A549 (cell line): Measurements from ENCODE around the gene TMCC2. TPM values are rescaled to one million over a fixed set of nuclear protein-coding genes. Genes with fewer than 3 reads are reported as not detected.
A peak's percentile ranks its signal among the peaks of the same experiment; 100 is the strongest.

Experiments
- ATAC-seq, 2 experiments: fragments of 200-7000 bp in 1 of 2; fragments of >200 bp in 1 of 2; cut with Nextera tagmentation in 1 of 2; cut with Tn5 transposase in 1 of 2; 3 replicates each; pipeline versions ENCODE4 v1.8.0 to v1.9.1; 2018 to 2020; ENCODE audit warnings: mild to moderate bottlenecking in 1 of 2, moderate library complexity in 1 of 2
- CTCF ChIA-PET: fragments of 300-600 bp; sonication (Branson Sonifier 250); formaldehyde crosslinking; extraction: SDS; loops from one replicate; lab custom pipeline; 2021; ENCODE audit warnings: antibody characterized with exemption, inconsistent platforms; lab: Yijun Ruan, JAX
- POLR2A ChIA-PET: fragments of 350-600 bp; formaldehyde crosslinking; extraction: SDS; loops from one replicate; lab custom pipeline; 2021; ENCODE audit warnings: antibody characterized with exemption, inconsistent platforms; lab: Yijun Ruan, JAX
- DNase-seq, 2 experiments: peaks; one replicate each; pipeline versions ENCODE4 v3.0.0 to v3.0.0-alpha.2; 2011 to 2016; ENCODE audit warnings: low read depth in 1 of 2, low spot score in 1 of 2
- FAIRE-seq: peaks from 2 replicates; lab custom pipeline; 2011; peaks lifted over from hg19 to GRCh38; lab: Jason Lieb, UNC
- H3K27ac ChIP-seq, 2 experiments: fragments of >200 bp; sonication (Bioruptor Twin); formaldehyde crosslinking; 3 replicates each; pipeline ENCODE4 v1.5.1; 2016 to 2017
- H3K4me1 ChIP-seq: fragments of >200 bp; sonication (Bioruptor Twin); formaldehyde crosslinking; 3 replicates; pipeline ENCODE4 v1.6.1; 2016
- H3K4me2 ChIP-seq: fragments of >200 bp; sonication (Bioruptor Twin); formaldehyde crosslinking; 3 replicates; pipeline ENCODE4 v1.6.1; 2016
- H3K4me3 ChIP-seq: fragments of >200 bp; sonication (Bioruptor Twin); formaldehyde crosslinking; 3 replicates; pipeline ENCODE4 v1.5.1; 2016
- H3K9me3 ChIP-seq: fragments of >200 bp; sonication (Bioruptor Twin); formaldehyde crosslinking; 3 replicates; pipeline ENCODE4 v1.6.1; 2016
- CBX2 ChIP-seq: fragments of 200-600 bp; sonication (generic); IDR thresholded peaks from 2 replicates; pipeline ENCODE4 v1.6.1; 2016; ENCODE audit warnings: low read depth, mild to moderate bottlenecking, borderline replicate concordance
- CHD2 ChIP-seq: fragments of 150-350 bp; IDR thresholded peaks from 2 replicates; pipeline ENCODE4 v1.6.1; 2014; ENCODE audit warnings: low read length; ENCODE audit not compliant: partially characterized antibody
- CHD4 ChIP-seq: fragments of 200-600 bp; sonication (generic); IDR thresholded peaks from 2 replicates; pipeline ENCODE4 v1.6.1; 2016; ENCODE audit warnings: antibody characterized with exemption, mild to moderate bottlenecking, borderline replicate concordance
- EHMT2 ChIP-seq: fragments of 200-600 bp; sonication (generic); IDR thresholded peaks from 2 replicates; pipeline ENCODE4 v1.6.1; 2016; ENCODE audit warnings: antibody characterized with exemption, low read depth, mild to moderate bottlenecking, moderate library complexity
- GATA3 ChIP-seq: IDR thresholded peaks from 2 replicates; pipeline ENCODE4 v1.6.1; 2012; ENCODE audit warnings: borderline replicate concordance
- HOXB13 ChIP-seq: fragments of 250-450 bp; sonication (Bioruptor Pico); IDR thresholded peaks from 2 replicates; pipeline ENCODE4 v1.5.0; 2020; ENCODE audit warnings: low read depth, mild to moderate bottlenecking, moderate library complexity
- NFE2L2 ChIP-seq: fragments of 150-350 bp; conservative IDR thresholded peaks from 2 replicates; pipeline ENCODE4 v1.6.1; 2014; ENCODE audit warnings: low read length
- POLR2A ChIP-seq: IDR thresholded peaks from 2 replicates; pipeline ENCODE4 v1.6.1; 2012; ENCODE audit warnings: mild to moderate bottlenecking, low read length
- WGBS: methylation state at CpG from one replicate; pipeline ENCODE4 v1.1.6; 2017; ENCODE audit errors: missing lambda C conversion rate; 5-methylcytosine and 5-hydroxymethylcytosine counted together
- polyA plus RNA-seq, 4 experiments: library from polyadenylated mRNA; depleted of rRNA in 3 of 4; stranded (reverse); fragments of >200 nt; fragmentation: RNase III in 1 of 4; extraction: RNeasy Plus Mini Kit Qiagen cat#74134 plus additional on column Dnase treatment in 1 of 4; gene quantifications; 2 replicates in 3 of 4; 3 replicates in 1 of 4; pipeline ENCODE4 v1.2.3, GENCODE V29; 2011 to 2017
- TF ChIP-seq, protein P1 (sequence below): fragments of 250-450 bp; sonication (Bioruptor Pico); IDR thresholded peaks from 2 replicates; pipeline ENCODE4 v1.5.0; 2021; ENCODE audit warnings: mild to moderate bottlenecking, moderate library complexity, borderline replicate concordance
- TF ChIP-seq, protein P2 (sequence below): fragments of 250-450 bp; sonication (Bioruptor Pico); IDR thresholded peaks from 2 replicates; pipeline ENCODE4 v1.5.0; 2020; ENCODE audit warnings: low read depth, mild to moderate bottlenecking, moderate library complexity
- TF ChIP-seq, protein P3 (sequence below): IDR thresholded peaks from 2 replicates; pipeline ENCODE4 v1.6.1; 2012; ENCODE audit warnings: low read depth, borderline replicate concordance
- TF ChIP-seq, protein P4 (sequence below): IDR thresholded peaks from 2 replicates; pipeline ENCODE4 v1.6.1; 2012

TMCC2 gene
- polyA plus RNA-seq, 2 of the 4 experiments (the other 2 are of a cell fraction) = 1.7 to 3.2 TPM

GRCh38 chr1:205267306-205267902 lies 39.7 kb downstream of the TMCC2 start:
- TF ChIP-seq, protein P1, sequence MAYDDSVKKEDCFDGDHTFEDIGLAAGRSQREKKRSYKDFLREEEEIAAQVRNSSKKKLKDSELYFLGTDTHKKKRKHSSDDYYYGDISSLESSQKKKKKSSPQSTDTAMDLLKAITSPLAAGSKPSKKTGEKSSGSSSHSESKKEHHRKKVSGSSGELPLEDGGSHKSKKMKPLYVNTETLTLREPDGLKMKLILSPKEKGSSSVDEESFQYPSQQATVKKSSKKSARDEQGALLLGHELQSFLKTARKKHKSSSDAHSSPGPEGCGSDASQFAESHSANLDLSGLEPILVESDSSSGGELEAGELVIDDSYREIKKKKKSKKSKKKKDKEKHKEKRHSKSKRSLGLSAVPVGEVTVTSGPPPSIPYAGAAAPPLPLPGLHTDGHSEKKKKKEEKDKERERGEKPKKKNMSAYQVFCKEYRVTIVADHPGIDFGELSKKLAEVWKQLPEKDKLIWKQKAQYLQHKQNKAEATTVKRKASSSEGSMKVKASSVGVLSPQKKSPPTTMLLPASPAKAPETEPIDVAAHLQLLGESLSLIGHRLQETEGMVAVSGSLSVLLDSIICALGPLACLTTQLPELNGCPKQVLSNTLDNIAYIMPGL (CRISPR knock-in tag) = no peak
- TF ChIP-seq EHMT2 (no peak), GATA3 (no peak)
- Histone ChIP-seq H3K27ac (peak overlapping the region in 1 of 2 experiments; percentile 34; a peak in 1 of 6 replicates), H3K4me1 (peaks cover 26% of the 10 kb centered on the region), H3K9me3 (no peaks in the 10 kb centered on the region), H3K4me2 (no peak overlapping the region), H3K4me3 (no peak overlapping the region)
- no peak for ATAC-seq
- CTCF ChIA-PET = interaction anchor here (2.4 to 89.2 kb wide), 3 partner anchors 28 to 219 kb away, joined by 8 to 3627 read pairs (median 1139); partner anchors contain the start of genes KLHDC8A, NUAK2 and TMCC2
- POLR2A ChIA-PET = no interaction called here
- no peak for FAIRE-seq
- WGBS = 96% methylated on average over 8 of the region's 8 CpGs
- DNase-seq = no peak

- Histone ChIP-seq H3K4me1 (peaks cover 39% of the 10 kb centered on the region), H3K27ac (no peak overlapping the region), H3K4me3 (no peak overlapping the region), H3K4me2 (no peak overlapping the region), H3K9me3 (no peaks in the 10 kb centered on the region)
- ATAC-seq (no peak), DNase-seq (no peak), FAIRE-seq (no peak)
- TF ChIP-seq, protein P2, sequence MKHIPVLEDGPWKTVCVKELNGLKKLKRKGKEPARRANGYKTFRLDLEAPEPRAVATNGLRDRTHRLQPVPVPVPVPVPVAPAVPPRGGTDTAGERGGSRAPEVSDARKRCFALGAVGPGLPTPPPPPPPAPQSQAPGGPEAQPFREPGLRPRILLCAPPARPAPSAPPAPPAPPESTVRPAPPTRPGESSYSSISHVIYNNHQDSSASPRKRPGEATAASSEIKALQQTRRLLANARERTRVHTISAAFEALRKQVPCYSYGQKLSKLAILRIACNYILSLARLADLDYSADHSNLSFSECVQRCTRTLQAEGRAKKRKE = no peak
- TF ChIP-seq POLR2A (no peak), HOXB13 (CRISPR knock-in tag) (no peak), CHD2 (no peak)
- TF ChIP-seq, protein P3, sequence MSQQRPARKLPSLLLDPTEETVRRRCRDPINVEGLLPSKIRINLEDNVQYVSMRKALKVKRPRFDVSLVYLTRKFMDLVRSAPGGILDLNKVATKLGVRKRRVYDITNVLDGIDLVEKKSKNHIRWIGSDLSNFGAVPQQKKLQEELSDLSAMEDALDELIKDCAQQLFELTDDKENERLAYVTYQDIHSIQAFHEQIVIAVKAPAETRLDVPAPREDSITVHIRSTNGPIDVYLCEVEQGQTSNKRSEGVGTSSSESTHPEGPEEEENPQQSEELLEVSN = no peak
- TF ChIP-seq, protein P4, sequence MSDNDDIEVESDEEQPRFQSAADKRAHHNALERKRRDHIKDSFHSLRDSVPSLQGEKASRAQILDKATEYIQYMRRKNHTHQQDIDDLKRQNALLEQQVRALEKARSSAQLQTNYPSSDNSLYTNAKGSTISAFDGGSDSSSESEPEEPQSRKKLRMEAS = no peak
- CTCF ChIA-PET = interaction anchor here (0.7 to 89.2 kb wide), 7 partner anchors 9 to 323 kb away, joined by 3 to 3627 read pairs (median 8); partner anchors contain the start of genes KLHDC8A, NUAK2 and TMCC2
- 93% methylated on average over 36 of the region's 48 CpGs for WGBS
- POLR2A ChIA-PET = no interaction called here
These were observed 41.3 kb downstream of the TMCC2 start for GRCh38 chr1:205268846-205269680.

DNA sequence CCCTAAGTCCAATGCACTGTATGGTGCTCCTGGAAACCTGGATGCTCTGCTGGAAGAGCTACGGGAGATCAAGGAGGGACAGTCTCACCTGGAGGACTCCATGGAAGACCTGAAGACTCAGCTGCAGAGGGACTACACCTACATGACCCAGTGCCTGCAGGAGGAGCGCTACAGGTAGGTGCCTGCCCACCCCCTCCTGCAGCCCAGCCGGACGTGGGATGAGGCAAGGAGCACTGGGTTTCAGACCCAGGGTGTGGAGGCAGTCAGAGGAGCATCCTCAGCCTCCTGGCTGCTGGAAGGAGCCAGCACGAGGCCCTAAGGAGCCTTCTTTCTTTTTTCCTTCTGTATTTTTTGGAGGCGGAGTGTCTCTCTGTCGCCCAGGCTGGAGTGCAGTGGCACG lies 42.0 kb downstream of the TMCC2 start:
- POLR2A ChIA-PET = no interaction called here
- WGBS = 88% methylated on average over 6 of the region's 8 CpGs
- DNase-seq (no peak), FAIRE-seq (no peak), ATAC-seq (no peak)
- Histone ChIP-seq H3K4me2 (no peak overlapping the region), H3K9me3 (no peaks in the 10 kb centered on the region), H3K4me1 (peaks cover 45% of the 10 kb centered on the region), H3K4me3 (no peak overlapping the region), H3K27ac (no peak overlapping the region)
- TF ChIP-seq CBX2 = no peak
- TF ChIP-seq CHD4 = no peak
- CTCF ChIA-PET = interaction anchor here (0.7 to 89.2 kb wide), 8 partner anchors 8 to 255 kb away, joined by 3 to 3627 read pairs (median 12); partner anchors contain the start of genes KLHDC8A, NUAK2 and TMCC2

GRCh38 chr1:205270271-205270670 lies 42.5 kb downstream of the TMCC2 start:
- DNase-seq (no peak), ATAC-seq (no peak)
- Histone ChIP-seq H3K27ac (peak overlapping the region in 1 of 2 experiments; percentile 93; a peak in 3 of 6 replicates), H3K9me3 (no peaks in the 10 kb centered on the region), H3K4me2 (peak overlapping the region; percentile 31), H3K4me3 (no peak overlapping the region)
- POLR2A ChIA-PET = interaction anchor here (1.3 to 1.8 kb wide), 2 partner anchors 23 to 51 kb away, joined by 3 to 5 read pairs; partner anchors contain the start of gene NUAK2
- 84% methylated on average over 7 of the region's 7 CpGs for WGBS
- CTCF ChIA-PET = interaction anchor here (0.7 to 89.2 kb wide), 11 partner anchors 8 to 259 kb away, joined by 3 to 3627 read pairs (median 6); partner anchors contain the start of genes KLHDC8A, NUAK2, RBBP5 and TMCC2
- TF ChIP-seq NFE2L2 (no peak), CHD2 (no peak)
- TF ChIP-seq, all 56 proteins: peak for 0
- FAIRE-seq = no peak
- peaks cover 51% of the 10 kb centered on the region for H3K4me1 ChIP-seq
